ENCODE measurements around the gene SHISAL2A.

SHISAL2A gene

GRCh38 chr1:52600533-52601179 is 32.3 kb upstream of the SHISAL2A start:
- H2AFZ ChIP-seq (ENCODE audit: low read depth, low read length): peak overlapping the region; percentile 92
- no peak for TF ChIP-seq EZH2 (IDR thresholded peaks at IDR 0.05; ENCODE audit: borderline replicate concordance, low read depth, low read length, severe bottlenecking)
- TF ChIP-seq CTCF (IDR thresholded peaks at IDR 0.05; ENCODE audit: borderline replicate concordance, extremely low read depth, low read length, poor library complexity, severe bottlenecking): no peak
- no peak overlapping the region for H3K27ac ChIP-seq (ENCODE audit: low read length)
- no peak overlapping the region for H3K4me3 ChIP-seq (ENCODE audit: low read depth in 1 of 2, low read length in 2 of 2)
- ATAC-seq (ENCODE audit: insufficient read depth, low read depth) (no peak), DNase-seq (no peak)
- no peaks in the 10 kb centered on the region for H3K9me3 ChIP-seq (ENCODE audit: insufficient read depth, low read length, severe bottlenecking)
- H3K9ac ChIP-seq (ENCODE audit: low read depth, low read length): no peak overlapping the region
- no peaks in the 10 kb centered on the region for H4K20me1 ChIP-seq (ENCODE audit: insufficient read depth, low read length)
- H3K27me3 ChIP-seq (ENCODE audit: insufficient read depth, low read length, poor library complexity): no peaks in the 10 kb centered on the region
- H3K79me2 ChIP-seq (ENCODE audit: insufficient read depth, low read length): peaks cover 38% of the 10 kb centered on the region
- H3K4me1 ChIP-seq (ENCODE audit: insufficient read depth, low read length): peaks cover 38% of the 10 kb centered on the region
- H3K36me3 ChIP-seq (ENCODE audit: insufficient read depth, low read length): peaks cover 11% of the 10 kb centered on the region
- H3K4me2 ChIP-seq (ENCODE audit: insufficient read depth, low read length): peak overlapping the region; percentile 73; the same call in 1 of the 2 replicates

- H4K20me1 ChIP-seq (ENCODE audit: insufficient read depth, low read length): no peaks in the 10 kb centered on the region
- peak overlapping the region; percentile 92 for H2AFZ ChIP-seq (ENCODE audit: low read depth, low read length)
- H3K36me3 ChIP-seq (ENCODE audit: insufficient read depth, low read length): peaks cover 20% of the 10 kb centered on the region
- H3K27ac ChIP-seq (ENCODE audit: low read length): peak overlapping the region; percentile 71
- H3K4me2 ChIP-seq (ENCODE audit: insufficient read depth, low read length): peak overlapping the region; percentile 73
- H3K27me3 ChIP-seq (ENCODE audit: insufficient read depth, low read length, poor library complexity): no peaks in the 10 kb centered on the region
- ATAC-seq (ENCODE audit: insufficient read depth, low read depth) (no peak; the same call in 2 of the 3 replicates), DNase-seq (peak; percentile 11)
- peaks cover 38% of the 10 kb centered on the region for H3K79me2 ChIP-seq (ENCODE audit: insufficient read depth, low read length)
- no peak for TF ChIP-seq EZH2 (IDR thresholded peaks at IDR 0.05; ENCODE audit: borderline replicate concordance, low read depth, low read length, severe bottlenecking)
- no peak for TF ChIP-seq CTCF (IDR thresholded peaks at IDR 0.05; ENCODE audit: borderline replicate concordance, extremely low read depth, low read length, poor library complexity, severe bottlenecking)
- H3K4me1 ChIP-seq (ENCODE audit: insufficient read depth, low read length): peaks cover 38% of the 10 kb centered on the region
- no peaks in the 10 kb centered on the region for H3K9me3 ChIP-seq (ENCODE audit: insufficient read depth, low read length, severe bottlenecking)
- peak overlapping the region; percentile 62 for H3K9ac ChIP-seq (ENCODE audit: low read depth, low read length)
- H3K4me3 ChIP-seq (ENCODE audit: low read depth in 1 of 2, low read length in 2 of 2): peak overlapping the region; percentile 16 to 59; a peak in 3 of 4 replicates
These were observed 31.4 kb upstream of the SHISAL2A start for GRCh38 chr1:52601519-52601918.

DNA sequence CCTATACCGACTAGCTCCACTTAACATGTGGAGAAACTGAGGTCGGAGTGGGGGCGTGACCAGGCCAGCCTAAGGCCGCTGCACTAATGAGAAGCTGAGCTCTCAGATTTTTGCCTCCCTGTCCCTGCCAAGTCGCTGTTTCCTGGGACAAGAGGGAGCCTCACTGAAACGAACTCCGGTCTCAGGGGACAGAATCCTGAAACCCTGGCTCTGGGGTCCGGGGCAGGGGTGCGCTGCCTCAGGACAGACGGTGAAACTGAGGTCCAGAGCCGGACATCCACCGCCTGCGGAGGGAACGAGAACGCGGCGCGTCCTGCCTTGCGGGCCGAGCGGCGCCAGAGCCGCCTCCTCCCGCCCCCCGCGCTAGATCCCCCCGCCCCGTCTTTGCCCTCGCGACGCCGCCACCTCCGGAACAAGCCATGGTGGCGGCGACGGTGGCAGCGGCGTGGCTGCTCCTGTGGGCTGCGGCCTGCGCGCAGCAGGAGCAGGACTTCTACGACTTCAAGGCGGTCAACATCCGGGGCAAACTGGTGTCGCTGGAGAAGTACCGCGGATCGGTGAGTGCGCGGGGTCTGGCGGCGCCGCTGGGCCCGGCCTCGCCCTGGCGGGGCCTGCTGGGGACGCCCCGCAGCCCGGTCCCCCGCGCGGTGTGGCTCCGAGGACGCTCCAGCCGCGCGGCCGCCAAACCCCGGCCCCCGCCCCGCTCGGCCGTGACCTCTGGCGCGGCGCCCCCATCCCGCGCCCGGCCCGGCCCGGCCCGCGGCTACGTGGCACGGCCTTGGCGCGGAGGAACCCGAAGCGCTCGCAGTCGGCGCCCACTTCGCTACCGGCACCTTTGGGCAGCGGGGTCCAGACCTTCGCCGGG is 30.7 kb upstream of the SHISAL2A start, which contains the start of gene GPX7:
Gene GPX7 (plus strand): TSS at position 381 of the 865 bp plus-strand sequence. CDS start 39 bp downstream, at position 420.
- no peaks in the 10 kb centered on the region for H3K9me3 ChIP-seq (ENCODE audit: insufficient read depth, low read length, severe bottlenecking)
- H3K79me2 ChIP-seq (ENCODE audit: insufficient read depth, low read length): peaks cover 38% of the 10 kb centered on the region
- H3K9ac ChIP-seq (ENCODE audit: low read depth, low read length): peak within 1 kb of the TSS; percentile 62
- H4K20me1 ChIP-seq (ENCODE audit: insufficient read depth, low read length): no peaks in the 10 kb centered on the region
- DNase-seq (peak; percentile 70), ATAC-seq (ENCODE audit: insufficient read depth, low read depth) (peak; percentile 81)
- peaks cover 38% of the 10 kb centered on the region for H3K4me1 ChIP-seq (ENCODE audit: insufficient read depth, low read length)
- peak within 1 kb of the TSS; percentile 71 for H3K27ac ChIP-seq (ENCODE audit: low read length)
- peaks cover 27% of the 10 kb centered on the region for H3K36me3 ChIP-seq (ENCODE audit: insufficient read depth, low read length)
- peak within 1 kb of the TSS; percentile 92 for H2AFZ ChIP-seq (ENCODE audit: low read depth, low read length)
- H3K4me2 ChIP-seq (ENCODE audit: insufficient read depth, low read length): peak within 1 kb of the TSS; percentile 73
- peak within 1 kb of the TSS; percentile 48 to 59 for H3K4me3 ChIP-seq (ENCODE audit: low read depth in 1 of 2, low read length in 2 of 2)
- H3K27me3 ChIP-seq (ENCODE audit: insufficient read depth, low read length, poor library complexity): no peaks in the 10 kb centered on the region
- TF ChIP-seq EZH2 (IDR thresholded peaks at IDR 0.05; ENCODE audit: borderline replicate concordance, low read depth, low read length, severe bottlenecking) (no peak), CTCF (IDR thresholded peaks at IDR 0.05; ENCODE audit: borderline replicate concordance, extremely low read depth, low read length, poor library complexity, severe bottlenecking) (no peak)
